Endothelial cell (in vitro differentiated cells): ENCODE measurements around the gene MCEE. TPM values are rescaled to one million over a fixed set of nuclear protein-coding genes. Genes with fewer than 3 reads are reported as not detected.
A peak's percentile ranks its signal among the peaks of the same experiment; 100 is the strongest.

Source experiments
- DNase-seq: peaks from one replicate; pipeline ENCODE4 v3.0.0; 2021; ENCODE audit warnings: low spot score
- H3K27ac Mint-ChIP-seq: one replicate; pipeline ENCODE4 v1.8.0; 2021; ENCODE audit warnings: mixed read lengths, inconsistent platforms; ENCODE audit not compliant: unreplicated experiment
- H3K27me3 Mint-ChIP-seq: one replicate; pipeline ENCODE4 v1.8.0; 2021; ENCODE audit warnings: mild to moderate bottlenecking, moderate library complexity, mixed read lengths, inconsistent platforms; ENCODE audit not compliant: unreplicated experiment
- H3K36me3 Mint-ChIP-seq: one replicate; pipeline ENCODE4 v1.8.0; 2021; ENCODE audit warnings: mild to moderate bottlenecking, low read depth, mixed read lengths, inconsistent platforms; ENCODE audit not compliant: unreplicated experiment
- H3K4me1 Mint-ChIP-seq: one replicate; pipeline ENCODE4 v1.8.0; 2021; ENCODE audit warnings: mild to moderate bottlenecking, mixed read lengths, inconsistent platforms; ENCODE audit not compliant: unreplicated experiment
- H3K4me3 Mint-ChIP-seq: one replicate; pipeline ENCODE4 v1.8.0; 2021; ENCODE audit warnings: mild to moderate bottlenecking, mixed read lengths, inconsistent platforms; ENCODE audit not compliant: unreplicated experiment
- H3K9me3 Mint-ChIP-seq: one replicate; pipeline ENCODE4 v1.8.0; 2021; ENCODE audit warnings: mixed read lengths, inconsistent platforms; ENCODE audit not compliant: unreplicated experiment
- total RNA-seq: library from RNA; stranded (reverse); fragmentation: NEBNext Ultra II Directional; extraction: Animal tissue kit (Norgen Biotek cat#: 25700); gene quantifications from one replicate; pipeline ENCODE4 v1.2.1, GENCODE V29; 2021; ENCODE audit not compliant: unreplicated experiment
- TF ChIP-seq, protein P1 (sequence below): fragments of 200-600 bp; sonication (generic); IDR thresholded peaks from one replicate; pipeline ENCODE4 v1.5.0; 2021; ENCODE audit warnings: antibody characterized with exemption; ENCODE audit not compliant: unreplicated experiment

MCEE gene
- total RNA-seq, 1 donor from 2014 or later: 4.6 TPM

DNA sequence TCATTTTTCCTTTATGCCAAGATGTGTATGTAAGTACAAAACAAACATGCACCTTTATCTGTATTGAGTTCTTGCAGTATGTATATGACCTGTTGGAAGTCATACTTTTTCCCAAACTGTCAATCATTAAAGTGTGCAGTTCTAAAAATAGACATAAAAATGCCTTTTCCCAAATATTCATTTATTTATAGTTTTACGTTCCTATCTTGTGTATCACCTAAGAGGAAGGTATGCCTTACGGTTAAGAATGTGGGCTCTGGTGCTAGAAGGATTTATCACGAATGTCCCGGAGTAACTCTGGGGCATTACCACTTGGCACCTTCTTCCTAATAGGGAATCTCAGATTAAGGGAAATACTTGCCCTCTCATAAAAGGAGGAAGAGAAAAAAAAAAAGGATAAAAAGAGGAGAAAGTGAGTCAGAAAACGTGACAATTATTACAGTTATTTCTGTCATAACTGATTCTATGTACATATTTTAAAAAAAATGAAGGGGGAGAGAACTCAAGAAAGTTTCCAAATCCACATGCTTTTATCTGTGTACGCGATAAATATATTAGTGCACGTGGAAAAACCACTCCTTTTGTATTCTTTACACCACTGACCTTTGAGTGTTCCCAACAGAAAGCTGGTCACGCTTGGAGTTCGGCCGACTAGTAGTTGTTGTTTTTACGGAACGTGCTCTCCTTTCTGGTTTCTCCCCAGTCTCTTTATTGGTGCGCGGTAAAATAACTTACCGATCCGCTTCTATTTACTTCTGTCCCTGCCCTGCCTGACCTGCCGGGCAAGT lies 721 bp downstream of the MCEE start:
- H3K27me3 Mint-ChIP-seq: no peaks in the 10 kb centered on the region
- DNase-seq: no peak
- no peaks in the 10 kb centered on the region for H3K9me3 Mint-ChIP-seq
- H3K4me3 Mint-ChIP-seq: no peak overlapping the region
- TF ChIP-seq, protein P1, sequence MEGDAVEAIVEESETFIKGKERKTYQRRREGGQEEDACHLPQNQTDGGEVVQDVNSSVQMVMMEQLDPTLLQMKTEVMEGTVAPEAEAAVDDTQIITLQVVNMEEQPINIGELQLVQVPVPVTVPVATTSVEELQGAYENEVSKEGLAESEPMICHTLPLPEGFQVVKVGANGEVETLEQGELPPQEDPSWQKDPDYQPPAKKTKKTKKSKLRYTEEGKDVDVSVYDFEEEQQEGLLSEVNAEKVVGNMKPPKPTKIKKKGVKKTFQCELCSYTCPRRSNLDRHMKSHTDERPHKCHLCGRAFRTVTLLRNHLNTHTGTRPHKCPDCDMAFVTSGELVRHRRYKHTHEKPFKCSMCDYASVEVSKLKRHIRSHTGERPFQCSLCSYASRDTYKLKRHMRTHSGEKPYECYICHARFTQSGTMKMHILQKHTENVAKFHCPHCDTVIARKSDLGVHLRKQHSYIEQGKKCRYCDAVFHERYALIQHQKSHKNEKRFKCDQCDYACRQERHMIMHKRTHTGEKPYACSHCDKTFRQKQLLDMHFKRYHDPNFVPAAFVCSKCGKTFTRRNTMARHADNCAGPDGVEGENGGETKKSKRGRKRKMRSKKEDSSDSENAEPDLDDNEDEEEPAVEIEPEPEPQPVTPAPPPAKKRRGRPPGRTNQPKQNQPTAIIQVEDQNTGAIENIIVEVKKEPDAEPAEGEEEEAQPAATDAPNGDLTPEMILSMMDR: no peak
- H3K36me3 Mint-ChIP-seq: no peaks in the 10 kb centered on the region
- peak overlapping the region; percentile 81 for H3K27ac Mint-ChIP-seq
- no peaks in the 10 kb centered on the region for H3K4me1 Mint-ChIP-seq

DNA sequence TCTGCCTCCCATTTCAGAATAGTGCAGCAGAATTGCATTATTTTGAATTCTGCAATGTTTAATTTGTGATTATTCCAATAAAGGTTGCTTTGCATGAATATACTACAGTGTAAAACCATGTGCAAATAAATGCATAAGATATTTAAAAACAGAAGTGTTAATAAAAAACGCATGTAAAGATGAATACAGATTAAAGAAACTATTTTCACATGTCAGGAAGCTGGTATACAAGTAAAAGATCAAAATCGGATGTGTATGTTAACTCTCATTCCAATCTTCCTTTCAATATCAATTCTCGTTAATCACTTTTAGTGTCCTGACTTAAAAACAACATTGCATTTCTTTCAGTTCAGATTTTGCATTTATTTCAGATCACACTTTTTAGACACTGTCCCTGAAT lies 3.1 kb downstream of the MCEE start:
- no peak overlapping the region for H3K4me3 Mint-ChIP-seq
- no peak for DNase-seq
- TF ChIP-seq, protein P1: no peak
- H3K9me3 Mint-ChIP-seq: no peaks in the 10 kb centered on the region
- H3K36me3 Mint-ChIP-seq: no peaks in the 10 kb centered on the region
- no peak overlapping the region for H3K27ac Mint-ChIP-seq
- no peaks in the 10 kb centered on the region for H3K4me1 Mint-ChIP-seq
- no peaks in the 10 kb centered on the region for H3K27me3 Mint-ChIP-seq

DNA sequence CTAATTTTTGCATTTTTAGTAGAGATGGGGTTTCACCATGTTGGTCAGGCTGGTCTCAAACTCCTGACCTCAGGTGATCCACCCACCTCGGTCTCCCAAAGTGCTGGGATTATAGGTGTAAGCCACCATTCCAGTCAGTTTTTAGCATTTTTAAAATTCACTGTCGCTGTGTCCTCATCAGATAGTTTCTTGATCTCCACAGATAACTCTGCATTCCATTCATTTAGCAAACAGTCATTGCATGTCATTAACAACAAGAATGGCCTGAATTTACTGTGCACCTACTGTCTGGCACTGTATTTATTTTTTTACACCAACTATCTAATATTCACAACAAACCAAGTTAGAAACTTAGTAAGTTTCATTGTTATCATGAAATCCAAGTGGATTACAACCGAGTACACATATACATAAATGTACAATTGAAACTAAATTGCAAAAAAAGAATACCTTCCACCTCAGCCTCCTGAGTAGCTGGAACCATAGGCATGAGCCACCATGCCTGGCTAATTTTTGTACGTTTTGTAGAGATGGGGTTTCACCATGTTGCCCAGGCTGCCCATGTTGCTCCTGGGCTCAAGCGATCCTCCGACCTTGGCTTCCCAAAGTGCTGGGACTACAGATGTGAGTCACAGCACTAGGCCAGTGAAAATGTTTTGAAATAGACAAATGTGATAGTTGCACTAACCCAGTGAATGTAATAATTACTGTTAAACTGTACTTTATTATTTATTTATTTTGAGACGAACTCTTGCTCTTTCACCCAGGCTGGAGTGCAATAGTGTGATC lies 4.3 kb downstream of the MCEE start:
- H3K4me1 Mint-ChIP-seq: no peaks in the 10 kb centered on the region
- no peaks in the 10 kb centered on the region for H3K27me3 Mint-ChIP-seq
- no peaks in the 10 kb centered on the region for H3K36me3 Mint-ChIP-seq
- DNase-seq: no peak
- H3K9me3 Mint-ChIP-seq: no peaks in the 10 kb centered on the region
- TF ChIP-seq, protein P1: no peak
- no peak overlapping the region for H3K4me3 Mint-ChIP-seq
- peak overlapping the region; percentile 73 for H3K27ac Mint-ChIP-seq

DNA sequence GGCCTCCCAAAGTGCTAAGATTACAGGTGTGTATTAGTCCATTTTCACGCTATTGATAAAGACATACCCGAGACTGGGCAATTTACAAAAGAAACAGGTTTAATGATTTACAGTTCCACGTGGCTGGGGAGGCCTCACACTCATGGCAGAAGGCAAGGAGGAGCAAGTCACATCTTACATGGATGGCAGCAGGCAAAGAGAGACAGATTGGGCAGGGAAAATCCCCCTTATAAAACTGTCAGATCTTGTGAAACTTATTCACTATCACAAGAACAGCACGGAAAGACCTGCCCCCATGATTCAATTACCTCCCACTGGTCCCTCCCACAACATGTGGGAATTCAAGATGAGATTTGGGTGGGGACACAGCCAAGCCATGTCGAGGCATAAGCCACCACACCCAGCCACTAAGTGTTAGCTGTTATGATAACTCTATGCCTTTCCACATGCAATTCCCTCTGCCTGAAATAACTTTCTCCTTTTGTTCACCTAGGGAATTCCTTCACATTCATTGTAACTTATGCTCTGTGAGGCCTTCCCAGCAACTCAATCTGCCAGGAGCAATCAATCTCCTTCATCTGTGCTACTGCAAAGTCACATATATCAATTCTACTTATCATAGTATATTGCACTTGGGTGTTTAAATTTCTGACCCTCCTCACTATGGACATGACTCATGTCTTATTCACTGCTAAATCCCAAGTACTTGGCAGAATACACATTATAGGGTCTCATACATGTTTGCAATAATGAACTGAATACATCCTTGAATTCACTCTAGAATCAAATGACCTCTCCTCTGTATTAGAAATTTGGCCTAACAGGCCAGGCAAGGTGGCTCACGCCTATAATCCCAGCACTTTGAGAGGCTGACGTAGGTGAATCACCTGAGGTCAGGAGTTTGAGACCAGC lies 7.4 kb downstream of the MCEE start:
- Mint-ChIP-seq H3K27ac (no peak overlapping the region), H3K36me3 (no peaks in the 10 kb centered on the region), H3K4me3 (no peak overlapping the region), H3K9me3 (no peaks in the 10 kb centered on the region), H3K27me3 (no peaks in the 10 kb centered on the region), H3K4me1 (no peaks in the 10 kb centered on the region)
- TF ChIP-seq, protein P1: no peak
- no peak for DNase-seq
